K562 (cell line): ENCODE data around the gene NF2. TPM values are rescaled to one million over a fixed set of nuclear protein-coding genes. Genes with fewer than 3 reads are reported as not detected.
A peak's percentile ranks its signal among the peaks of the same experiment; 100 is the strongest.

Experiments
- ATAC-seq: fragments of 200-7000 bp; cut with Tn5 transposase; 3 replicates; pipeline ENCODE4 v1.9.1; 2020; ENCODE audit warnings: moderate library complexity
- BruUV-seq: library from RNA; stranded (reverse); fragments of 400-500 nt; replicated peaks from 2 replicates; lab custom pipeline; 2021; lab: Mats Ljungman, UMichigan
- CTCF ChIA-PET: fragments of 300-600 bp; formaldehyde crosslinking; extraction: SDS; loops from one replicate; lab custom pipeline; 2021; ENCODE audit warnings: low intra/inter-chr PET ratio; lab: Yijun Ruan, JAX
- POLR2A ChIA-PET: fragments of 300-600, 350-650 bp; sonication (Branson Sonifier 250); formaldehyde crosslinking; extraction: SDS; loops from one replicate; lab custom pipeline; 2021; ENCODE audit warnings: antibody characterized with exemption, inconsistent platforms; lab: Yijun Ruan, JAX
- DNase-seq, 4 experiments: peaks; one replicate each; pipeline versions ENCODE4 v3.0.0 to v3.0.0-alpha.2; 2011 to 2018; ENCODE audit warnings: low spot score in 3 of 4, mixed read lengths in 3 of 4; ENCODE audit errors: extremely low read depth in 1 of 4
- FAIRE-seq: peaks from 2 replicates; lab custom pipeline; 2011; peaks lifted over from hg19 to GRCh38; lab: Jason Lieb, UNC
- H2AFZ ChIP-seq: 2 replicates; pipeline ENCODE4 v1.6.0; 2011; ENCODE audit warnings: low read depth, low read length, control low read depth, inconsistent platforms
- H3K27ac ChIP-seq: fragments of 200-600 bp; 3 replicates; pipeline ENCODE4 v1.8.0; 2011; ENCODE audit warnings: low read depth, mild to moderate bottlenecking, control low read depth, inconsistent platforms, low read length, moderate library complexity, mixed read lengths; ENCODE audit errors: extremely low read depth
- H3K27me3 ChIP-seq, 2 experiments: fragments of 300-600 bp in 1 of 2; 2 replicates in 1 of 2; 3 replicates in 1 of 2; pipeline versions ENCODE4 v1.6.0 to v1.8.0; 2011; ENCODE audit warnings: inconsistent platforms in 2 of 2, low read length in 2 of 2, mild to moderate bottlenecking in 1 of 2, mixed read lengths in 1 of 2, moderate library complexity in 1 of 2; ENCODE audit not compliant: control insufficient read depth in 2 of 2, insufficient read depth in 2 of 2
- H3K36me3 ChIP-seq: fragments of 300-600 bp; 3 replicates; pipeline ENCODE4 v1.8.0; 2011; ENCODE audit warnings: mild to moderate bottlenecking, low read length, inconsistent platforms; ENCODE audit not compliant: control insufficient read depth, insufficient read depth
- H3K4me1 ChIP-seq, 2 experiments: fragments of 200-600 bp in 1 of 2; replicated peaks in 1 of 2; 2 replicates in 1 of 2; 3 replicates in 1 of 2; pipeline versions ENCODE4 v1.5.1 to v1.8.0; 2011; ENCODE audit warnings: inconsistent platforms in 2 of 2, low read length in 2 of 2, mild to moderate bottlenecking in 1 of 2, mixed read lengths in 1 of 2, moderate library complexity in 1 of 2; ENCODE audit not compliant: control insufficient read depth in 2 of 2, insufficient read depth in 2 of 2
- H3K4me2 ChIP-seq: 2 replicates; pipeline ENCODE4 v1.6.1; 2011; ENCODE audit warnings: low read length, control low read depth, inconsistent platforms, mixed read lengths; ENCODE audit not compliant: insufficient read depth
- H3K4me3 ChIP-seq: fragments of 200-600 bp; sonication (generic), shearing (Covaris generic); 2 replicates; pipeline ENCODE4 v1.5.1; 2016; ENCODE audit warnings: control low read depth, inconsistent platforms
- H3K79me2 ChIP-seq: fragments of 200-600 bp; 3 replicates; pipeline ENCODE4 v1.8.0; 2011; ENCODE audit warnings: low read length, inconsistent platforms; ENCODE audit not compliant: control insufficient read depth, insufficient read depth
- H3K9ac ChIP-seq, 2 experiments: 2 replicates each; pipeline versions ENCODE4 v1.6.0 to v1.6.1; 2011; ENCODE audit warnings: low read depth in 2 of 2, low read length in 2 of 2, control low read depth in 1 of 2, inconsistent platforms in 1 of 2, mild to moderate bottlenecking in 1 of 2, mixed read lengths in 1 of 2; ENCODE audit not compliant: insufficient read depth in 1 of 2
- H3K9me1 ChIP-seq: one replicate; pipeline ENCODE4 v1.6.0; 2011; ENCODE audit warnings: inconsistent platforms, mild to moderate bottlenecking, low read length, moderate library complexity; ENCODE audit not compliant: control insufficient read depth, insufficient read depth
- H3K9me3 ChIP-seq: replicated peaks from 2 replicates; pipeline ENCODE4 v1.5.1; 2011; ENCODE audit warnings: low read depth, low read length, inconsistent platforms; ENCODE audit not compliant: control insufficient read depth, insufficient read depth
- H4K20me1 ChIP-seq: replicated peaks from 2 replicates; pipeline ENCODE4 v1.6.1; 2011; ENCODE audit warnings: low read length, inconsistent platforms, mixed read lengths; ENCODE audit not compliant: control insufficient read depth, insufficient read depth
- BRD4 ChIP-seq: fragments of 200-600 bp; sonication (generic); IDR thresholded peaks from 2 replicates; pipeline ENCODE4 v1.6.1; 2017; ENCODE audit warnings: inconsistent platforms
- DPF2 ChIP-seq: fragments of 450-650 bp; IDR thresholded peaks from 2 replicates; pipeline ENCODE4 v1.6.1; 2016
- EHMT2 ChIP-seq: fragments of 450-650 bp; IDR thresholded peaks from 2 replicates; pipeline ENCODE4 v1.6.1; 2018; ENCODE audit warnings: antibody characterized with exemption
- NCOR1 ChIP-seq: fragments of 450-650 bp; IDR thresholded peaks from 2 replicates; pipeline ENCODE4 v1.6.1; 2016; ENCODE audit warnings: mild to moderate bottlenecking, moderate library complexity
- NFIC ChIP-seq: fragments of 450-650 bp; IDR thresholded peaks from 2 replicates; pipeline ENCODE4 v1.6.1; 2017; ENCODE audit warnings: mild to moderate bottlenecking, inconsistent platforms
- SAP30 ChIP-seq: fragments of 200-600 bp; sonication (generic); IDR thresholded peaks from 2 replicates; pipeline ENCODE4 v1.6.1; 2012; ENCODE audit warnings: borderline replicate concordance, low read depth, mild to moderate bottlenecking, moderate library complexity, low read length, control low read depth, inconsistent platforms; ENCODE audit not compliant: insufficient read depth, poor library complexity, severe bottlenecking
- ZNF316 ChIP-seq: fragments of 450-650 bp; IDR thresholded peaks from 2 replicates; pipeline ENCODE4 v1.6.1; 2016
- ZNF586 ChIP-seq: fragments of 450-650 bp; formaldehyde crosslinking; conservative IDR thresholded peaks from 2 replicates; pipeline ENCODE4 v1.4.0; 2020; ENCODE audit warnings: mild to moderate bottlenecking, moderate library complexity
- WGBS: fragments of 100-300 bp; shearing (Covaris generic); methylation state at CpG from one replicate; pipeline ENCODE4 v1.1.6; 2016; ENCODE audit warnings: low coverage, mixed read lengths; ENCODE audit not compliant: insufficient coverage; ENCODE audit errors: missing lambda C conversion rate; 5-methylcytosine and 5-hydroxymethylcytosine counted together
- in situ Hi-C: fragments of 300-500 bp; cut with MboI; formaldehyde crosslinking; loops from 4 replicates; pipeline ENCODE4 v1.15.0; 2018; ENCODE audit warnings: inconsistent platforms, mixed read lengths
- intact Hi-C: fragments of 100-400 bp; cut with micrococcal nuclease; formaldehyde crosslinking; loops from 2 replicates; pipeline ENCODE4 v1.14.2; 2022
- polyA plus RNA-seq, 8 experiments: library from polyadenylated mRNA; depleted of rRNA in 4 of 8; stranded (reverse) in 5 of 8; unstranded in 3 of 8; fragments of >200 nt; fragmentation: Nextera tagmentation in 2 of 8; fragmentation: Illumina TruSeq in 1 of 8; extraction: Ambion mirVana in 2 of 8; extraction: Trizol in 1 of 8; gene quantifications; 2 replicates each; pipeline versions ENCODE4 v1.2.1 to v1.2.3, GENCODE V29; 2011 to 2014; ENCODE audit warnings: inconsistent platforms in 1 of 8, missing spikeins in 1 of 8
- total RNA-seq, 7 experiments: library from RNA; depleted of rRNA in 6 of 7; stranded (reverse); fragments of >200 nt in 6 of 7; fragmentation: Illumina TruSeq in 2 of 7; extraction: Trizol in 2 of 7; gene quantifications; 2 replicates each; pipeline versions ENCODE4 v1.2.1 to v1.2.3, GENCODE V29; 2011 to 2021; ENCODE audit warnings: low replicate concordance in 1 of 7
- TF ChIP-seq, protein P1 (sequence below): sonication (generic); formaldehyde crosslinking; IDR thresholded peaks from 2 replicates; pipeline ENCODE4 v1.9.0; 2022; ENCODE audit warnings: mild to moderate bottlenecking, missing genetic modification reagents
- TF ChIP-seq, protein P2 (sequence below): sonication (generic); IDR thresholded peaks from 2 replicates; pipeline ENCODE4 v1.6.1; 2016
- TF ChIP-seq, protein P3 (sequence below): fragments of 250-450 bp; sonication (Bioruptor Pico); IDR thresholded peaks from 2 replicates; pipeline ENCODE4 v1.5.0; 2020; ENCODE audit warnings: mild to moderate bottlenecking
- TF ChIP-seq, protein P4 (sequence below), 2 experiments: IDR thresholded peaks in 1 of 2; conservative IDR thresholded peaks in 1 of 2; 2 replicates each; pipeline ENCODE4 v1.6.1; 2016; ENCODE audit warnings: low read depth in 2 of 2, mild to moderate bottlenecking in 1 of 2, missing compliant biosample characterization in 1 of 2, missing genetic modification characterization in 1 of 2, moderate library complexity in 1 of 2

The NF2 gene
- total and polyA plus RNA-seq, 9 of the 15 experiments (the other 6 are each of a cell fraction or from before 2014, with no cell fraction given): 2.2 to 32.5 (median 15.2) TPM

DNA sequence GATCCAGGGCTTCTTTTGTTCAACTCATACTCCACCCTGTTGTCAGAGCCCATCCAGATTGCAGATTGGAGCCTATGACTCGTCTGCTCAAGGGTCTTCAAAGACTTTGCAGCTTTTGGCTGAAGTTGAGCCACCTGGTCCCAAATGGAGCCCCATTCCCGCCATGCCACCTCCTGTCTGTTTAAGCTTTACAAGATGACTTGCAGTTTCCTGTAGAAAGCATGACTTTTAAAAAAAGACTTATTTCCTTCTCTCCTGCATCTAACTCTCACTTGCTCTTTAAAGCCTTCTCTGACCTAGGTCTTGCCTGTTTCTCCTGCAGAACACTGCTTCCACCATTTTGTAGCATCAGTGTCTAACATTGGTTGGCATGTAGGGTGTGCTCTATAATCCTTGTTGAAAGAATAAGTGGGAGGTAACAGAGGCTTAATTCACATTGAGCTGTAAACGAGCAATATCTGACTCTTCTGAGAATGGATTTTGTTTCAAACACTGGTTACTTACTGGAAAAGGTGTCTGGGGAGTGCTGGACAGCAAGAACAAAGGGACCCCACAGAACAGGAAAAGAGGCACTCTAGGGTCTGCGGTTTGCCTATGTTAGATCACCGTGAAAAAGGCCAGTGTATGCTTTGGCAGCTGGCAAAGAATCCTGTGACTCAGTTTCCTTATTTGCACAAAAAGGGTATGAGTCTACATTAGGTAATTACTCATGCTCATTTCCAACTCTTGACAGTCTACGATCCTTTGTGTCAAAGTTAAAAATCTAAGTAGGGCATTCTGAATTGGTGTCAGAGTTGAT is 30.3 kb downstream of the NF2 start:
- BruUV-seq: no TSS peak
- FAIRE-seq (peak; percentile 32), ATAC-seq (no peak), DNase-seq (peak in 1 of 4 experiments; percentile 12)
- intact Hi-C loops (loop anchor here (2.0 kb wide), 1 partner anchor 455 kb away; no protein-coding TSS in a partner anchor), in situ Hi-C loops (no loop called here)
- no peaks in the 10 kb centered on the region for H3K9me1 ChIP-seq
- POLR2A ChIA-PET: interaction anchor here (0.6 kb wide), 1 partner anchor 627 kb away, joined by 4 read pairs; no protein-coding TSS in a partner anchor
- peaks cover 23% of the 10 kb centered on the region; the same call in 2 of the 3 replicates for H3K36me3 ChIP-seq
- CTCF ChIA-PET: no interaction called here
- 56% methylated on average over 6 of the region's 6 CpGs for WGBS
- no peak overlapping the region for H3K4me3 ChIP-seq
- H3K79me2 ChIP-seq: peaks cover 52% of the 10 kb centered on the region
- H3K9me3 ChIP-seq: no peaks in the 10 kb centered on the region
- peaks cover 0 to 12% of the 10 kb centered on the region in 2 experiments; a peak in 3 of 5 replicates for H3K4me1 ChIP-seq
- H4K20me1 ChIP-seq: peaks cover 17% of the 10 kb centered on the region; the same call in 1 of the 2 replicates
- H3K27ac ChIP-seq: no peak overlapping the region
- H2AFZ ChIP-seq: no peak overlapping the region
- H3K27me3 ChIP-seq: no peaks in the 10 kb centered on the region
- no peak overlapping the region for H3K9ac ChIP-seq
- peak overlapping the region; percentile 7; the same call in 1 of the 2 replicates for H3K4me2 ChIP-seq
- TF ChIP-seq SAP30 (no peak), ZNF316 (peak; percentile 88), NFIC (no peak), EHMT2 (peak; percentile 49; the same call in 1 of the 2 replicates), NCOR1 (no peak), DPF2 (no peak), BRD4 (no peak), ZNF586 (CRISPR knock-in tag) (no peak)
- TF ChIP-seq, protein P1, sequence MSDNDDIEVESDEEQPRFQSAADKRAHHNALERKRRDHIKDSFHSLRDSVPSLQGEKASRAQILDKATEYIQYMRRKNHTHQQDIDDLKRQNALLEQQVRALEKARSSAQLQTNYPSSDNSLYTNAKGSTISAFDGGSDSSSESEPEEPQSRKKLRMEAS: no peak
- TF ChIP-seq, protein P2, sequence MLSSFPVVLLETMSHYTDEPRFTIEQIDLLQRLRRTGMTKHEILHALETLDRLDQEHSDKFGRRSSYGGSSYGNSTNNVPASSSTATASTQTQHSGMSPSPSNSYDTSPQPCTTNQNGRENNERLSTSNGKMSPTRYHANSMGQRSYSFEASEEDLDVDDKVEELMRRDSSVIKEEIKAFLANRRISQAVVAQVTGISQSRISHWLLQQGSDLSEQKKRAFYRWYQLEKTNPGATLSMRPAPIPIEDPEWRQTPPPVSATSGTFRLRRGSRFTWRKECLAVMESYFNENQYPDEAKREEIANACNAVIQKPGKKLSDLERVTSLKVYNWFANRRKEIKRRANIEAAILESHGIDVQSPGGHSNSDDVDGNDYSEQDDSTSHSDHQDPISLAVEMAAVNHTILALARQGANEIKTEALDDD: no peak
- TF ChIP-seq, protein P3, sequence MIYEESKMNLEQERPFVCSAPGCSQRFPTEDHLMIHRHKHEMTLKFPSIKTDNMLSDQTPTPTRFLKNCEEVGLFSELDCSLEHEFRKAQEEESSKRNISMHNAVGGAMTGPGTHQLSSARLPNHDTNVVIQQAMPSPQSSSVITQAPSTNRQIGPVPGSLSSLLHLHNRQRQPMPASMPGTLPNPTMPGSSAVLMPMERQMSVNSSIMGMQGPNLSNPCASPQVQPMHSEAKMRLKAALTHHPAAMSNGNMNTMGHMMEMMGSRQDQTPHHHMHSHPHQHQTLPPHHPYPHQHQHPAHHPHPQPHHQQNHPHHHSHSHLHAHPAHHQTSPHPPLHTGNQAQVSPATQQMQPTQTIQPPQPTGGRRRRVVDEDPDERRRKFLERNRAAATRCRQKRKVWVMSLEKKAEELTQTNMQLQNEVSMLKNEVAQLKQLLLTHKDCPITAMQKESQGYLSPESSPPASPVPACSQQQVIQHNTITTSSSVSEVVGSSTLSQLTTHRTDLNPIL (CRISPR knock-in tag): no peak
- TF ChIP-seq, protein P4, sequence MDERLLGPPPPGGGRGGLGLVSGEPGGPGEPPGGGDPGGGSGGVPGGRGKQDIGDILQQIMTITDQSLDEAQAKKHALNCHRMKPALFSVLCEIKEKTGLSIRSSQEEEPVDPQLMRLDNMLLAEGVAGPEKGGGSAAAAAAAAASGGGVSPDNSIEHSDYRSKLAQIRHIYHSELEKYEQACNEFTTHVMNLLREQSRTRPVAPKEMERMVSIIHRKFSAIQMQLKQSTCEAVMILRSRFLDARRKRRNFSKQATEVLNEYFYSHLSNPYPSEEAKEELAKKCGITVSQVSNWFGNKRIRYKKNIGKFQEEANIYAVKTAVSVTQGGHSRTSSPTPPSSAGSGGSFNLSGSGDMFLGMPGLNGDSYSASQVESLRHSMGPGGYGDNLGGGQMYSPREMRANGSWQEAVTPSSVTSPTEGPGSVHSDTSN (CRISPR knock-in tag; IDR thresholded peaks at IDR 0.05; ENCODE audit: low read depth): no peak
- TF ChIP-seq, protein P4 (tag; conservative IDR thresholded peaks at IDR 0.05; ENCODE audit: low read depth): no peak
